ENCODE measurements around the gene PILRB.
"Not testable (repeated sequence)": the region's sequence is repeated elsewhere in the genome, so short reads cannot be mapped to it uniquely, and the experiment has no call there.

PILRB gene

DNA sequence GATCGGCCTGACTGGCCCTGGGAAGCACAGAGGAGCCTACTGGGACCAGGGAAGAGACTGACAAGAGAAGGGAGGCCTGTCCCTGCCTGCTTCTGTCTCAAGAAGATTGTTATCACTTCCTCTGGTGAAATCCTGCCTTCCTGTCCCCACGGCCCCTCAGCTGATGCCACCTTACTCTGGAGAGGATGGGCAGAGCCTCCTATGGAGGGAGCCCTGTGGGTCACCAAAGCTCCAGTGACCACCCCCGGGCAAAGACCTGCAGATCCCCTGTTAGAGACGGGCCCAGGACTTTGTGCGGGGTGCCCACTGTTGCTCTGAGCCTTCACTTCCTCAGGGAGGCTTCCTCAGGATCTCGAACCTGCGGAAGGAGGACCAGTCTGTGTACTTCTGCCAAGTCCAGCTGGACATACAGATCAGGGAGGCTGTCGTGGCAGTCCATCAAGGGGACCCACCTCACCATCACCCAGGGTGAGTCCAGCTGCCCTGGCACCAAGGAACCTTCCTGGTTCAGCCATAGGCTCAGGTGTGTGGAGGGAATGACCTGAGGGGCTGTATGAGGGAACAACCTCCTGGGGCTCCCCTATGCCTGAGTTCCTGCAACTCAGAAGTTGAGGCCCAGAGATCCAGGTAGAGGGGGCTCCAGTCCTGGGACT lies 1.4 kb upstream of the PILRB start:
- DNase-seq (ENCODE audit: low spot score) = no peak

DNA sequence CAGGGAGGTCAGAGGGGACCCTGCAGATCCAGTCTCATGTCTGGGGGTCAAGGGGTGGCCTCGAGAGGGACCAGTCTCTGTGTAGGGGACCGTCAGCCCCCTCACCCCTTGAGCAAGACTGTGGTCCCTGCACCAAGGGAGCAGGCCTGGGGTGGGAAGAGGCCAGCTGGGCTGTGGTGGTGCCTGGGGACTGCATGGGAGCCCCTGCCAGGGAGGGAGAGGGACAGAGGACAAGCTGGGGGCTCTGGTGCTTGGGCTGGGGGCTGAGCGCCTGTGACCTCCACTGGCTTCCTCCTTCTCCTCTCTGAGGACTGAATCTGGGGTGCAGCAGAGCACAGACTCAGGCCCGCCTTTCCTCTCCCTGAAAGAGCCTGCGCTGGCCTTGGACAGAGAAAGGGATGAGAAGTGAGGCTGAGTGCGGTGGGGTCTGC lies 771 bp upstream of the PILRB start:
- no peak for DNase-seq (ENCODE audit: low spot score)

DNA sequence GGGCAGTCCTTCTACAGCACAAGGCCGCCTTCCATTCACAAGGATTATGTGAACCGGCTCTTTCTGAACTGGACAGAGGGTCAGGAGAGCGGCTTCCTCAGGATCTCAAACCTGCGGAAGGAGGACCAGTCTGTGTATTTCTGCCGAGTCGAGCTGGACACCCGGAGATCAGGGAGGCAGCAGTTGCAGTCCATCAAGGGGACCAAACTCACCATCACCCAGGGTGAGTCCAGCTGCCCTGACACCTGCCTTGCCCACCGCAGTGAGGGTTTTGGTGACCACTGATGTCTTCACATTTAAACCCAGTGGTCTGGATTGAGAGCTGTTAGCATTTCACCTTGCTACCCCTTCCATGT lies 918 bp downstream of the PILRB start:
- no peak for DNase-seq (ENCODE audit: low spot score)

DNA sequence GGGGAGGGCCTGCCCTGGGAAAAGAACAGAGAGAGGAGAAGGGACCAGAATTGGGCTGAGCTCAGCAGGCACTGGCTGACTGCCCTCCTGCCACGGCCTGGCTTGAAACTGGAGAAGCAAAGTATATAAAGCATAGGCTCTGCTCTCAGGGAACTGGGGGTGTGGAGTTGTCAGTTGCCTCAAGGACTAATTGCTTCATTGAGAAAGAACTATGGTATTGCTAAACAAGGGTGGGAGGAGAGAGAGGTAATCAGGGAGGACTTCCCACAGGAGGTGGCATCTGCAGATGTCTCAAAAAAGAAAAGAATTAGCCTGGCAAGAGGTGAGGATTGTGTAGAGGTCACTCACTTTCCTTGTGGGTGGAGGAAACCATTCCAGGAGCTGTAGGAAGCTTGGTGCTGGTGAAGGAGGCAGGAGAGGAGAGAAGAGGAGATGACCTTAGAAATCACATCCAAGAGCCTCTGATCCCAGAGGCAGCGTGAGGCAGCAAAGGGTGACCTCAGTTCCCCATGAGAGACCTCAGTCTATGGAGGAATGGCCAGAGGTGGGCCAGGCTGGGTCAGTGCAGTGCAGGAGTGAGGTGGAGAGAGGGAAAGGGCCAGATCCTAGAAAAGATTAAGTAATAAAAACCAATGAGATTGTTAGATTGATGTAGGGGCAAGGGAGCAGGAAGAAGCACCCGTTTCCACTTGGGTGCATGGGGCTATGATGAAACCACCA lies 2.4 kb downstream of the PILRB start:
- no peak for DNase-seq (ENCODE audit: low spot score)

DNA sequence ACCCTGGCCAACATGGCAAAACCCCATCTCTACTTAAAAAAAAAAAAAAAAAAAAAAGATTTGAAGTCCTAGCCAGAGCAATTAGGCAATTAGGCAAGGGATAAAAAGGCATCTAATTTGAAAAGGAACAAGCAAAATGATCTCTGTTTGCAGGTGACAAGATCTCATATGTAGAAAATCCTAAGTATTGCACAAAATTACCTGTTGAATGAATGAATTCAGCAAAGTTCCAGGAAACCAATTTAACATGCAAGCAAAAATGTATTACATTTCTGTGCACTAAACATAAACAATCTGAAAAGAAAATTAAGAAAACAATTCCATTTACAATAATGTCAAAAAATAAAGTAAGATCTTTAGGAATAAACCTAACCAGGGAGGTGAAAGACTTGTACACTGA lies 5.2 kb downstream of the PILRB start:
- no peak for DNase-seq (ENCODE audit: low spot score)

DNA sequence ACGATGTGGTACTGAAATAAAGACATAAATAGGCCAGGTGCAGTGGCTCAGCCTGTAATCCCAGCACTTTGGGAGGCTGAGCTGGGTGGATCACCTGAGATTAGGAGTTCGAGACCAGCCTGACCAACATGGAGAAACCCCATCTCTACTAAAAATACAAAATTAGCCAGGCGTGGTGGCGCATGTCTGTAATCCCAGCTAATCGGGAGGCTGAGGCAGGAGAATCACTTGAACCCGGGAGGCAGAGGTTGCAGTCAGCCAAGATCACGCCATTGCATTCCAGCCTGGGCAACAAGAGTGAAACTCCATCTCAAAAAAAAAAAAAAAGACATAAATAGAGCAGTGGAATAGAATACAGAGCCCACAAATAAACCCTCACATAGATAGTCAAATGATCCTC lies 5.9 kb downstream of the PILRB start:
- not testable (repeated sequence) for DNase-seq (ENCODE audit: low spot score)

DNA sequence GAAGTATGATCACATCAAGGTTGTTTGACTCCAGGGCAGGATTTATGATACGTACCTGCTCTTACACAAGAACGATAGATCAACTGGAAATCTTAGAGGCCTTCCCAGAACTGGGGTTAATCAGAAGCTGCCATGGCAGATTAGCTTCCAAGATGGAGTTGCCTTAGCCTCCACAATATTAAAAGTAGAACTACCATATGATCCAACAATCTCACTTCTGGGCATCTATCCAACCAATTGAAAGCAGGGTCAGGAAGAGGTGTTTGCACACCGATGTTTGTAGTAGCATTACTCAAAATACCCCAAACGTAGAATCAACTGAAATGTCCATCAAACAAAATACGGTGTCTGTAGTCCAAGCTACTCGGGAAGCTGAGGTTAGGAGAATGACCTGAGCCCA lies 6.6 kb downstream of the PILRB start:
- no peak for DNase-seq (ENCODE audit: low spot score)

DNA sequence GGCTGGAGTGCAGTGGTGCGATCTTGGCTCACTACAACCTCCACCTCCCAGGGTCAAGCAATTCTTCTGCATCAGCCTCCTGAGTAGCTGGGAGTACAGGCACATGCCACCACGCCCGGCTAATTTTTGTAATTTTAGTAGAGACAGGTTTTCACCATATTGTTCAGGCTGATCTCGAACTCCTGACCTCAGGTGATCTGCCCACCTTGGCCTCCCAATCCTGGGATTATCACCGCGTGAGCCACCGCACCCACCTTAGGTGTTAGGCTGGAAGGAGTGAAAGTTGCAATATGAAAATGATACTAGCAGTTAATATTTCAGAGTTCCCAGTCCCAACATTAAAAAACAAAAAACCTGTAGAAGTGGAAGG lies 8.1 kb downstream of the PILRB start:
- DNase-seq (ENCODE audit: low spot score) = not testable (repeated sequence)

DNA sequence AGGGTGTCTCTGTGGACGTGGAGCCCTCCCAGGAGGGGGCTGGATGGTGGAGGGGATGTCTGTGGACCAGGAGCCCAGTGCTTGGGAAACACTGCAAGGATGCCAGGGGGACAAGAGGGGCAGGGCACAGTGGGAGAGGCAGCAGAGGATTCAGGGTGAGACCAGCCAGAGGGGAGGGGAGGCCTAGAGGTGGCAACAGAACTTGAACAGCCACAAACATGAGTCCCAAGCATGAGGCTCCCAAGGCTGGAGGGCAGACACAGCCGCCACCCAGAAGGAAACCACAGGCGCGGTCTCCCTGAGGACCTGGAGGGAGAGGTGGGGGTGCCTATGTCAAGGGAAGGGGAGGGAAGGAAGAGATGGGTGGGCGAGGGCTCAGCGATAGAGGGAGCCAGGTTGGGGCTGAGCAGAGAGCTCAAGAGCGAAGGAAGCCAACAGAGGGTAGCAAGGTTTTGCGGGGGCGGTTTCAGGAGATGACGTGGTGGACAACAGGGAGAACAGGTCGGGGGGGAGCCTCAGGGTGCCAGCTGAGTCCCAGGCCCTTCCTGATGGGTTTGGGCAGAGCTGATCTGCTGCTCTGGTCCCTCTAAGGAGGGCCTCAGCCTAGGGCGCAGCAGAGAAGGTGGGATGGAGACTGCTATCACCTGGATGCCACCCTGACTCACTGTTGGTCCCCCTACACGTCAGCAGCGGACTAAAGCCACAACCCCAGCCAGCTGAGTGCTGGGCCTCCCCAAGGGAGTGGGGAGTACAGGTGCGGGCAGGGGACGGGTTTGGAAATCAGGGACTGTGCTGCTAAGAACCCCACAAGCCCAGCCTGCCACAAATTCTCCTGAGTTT lies 8.7 kb downstream of the PILRB start:
- DNase-seq (ENCODE audit: low spot score) = no peak

DNA sequence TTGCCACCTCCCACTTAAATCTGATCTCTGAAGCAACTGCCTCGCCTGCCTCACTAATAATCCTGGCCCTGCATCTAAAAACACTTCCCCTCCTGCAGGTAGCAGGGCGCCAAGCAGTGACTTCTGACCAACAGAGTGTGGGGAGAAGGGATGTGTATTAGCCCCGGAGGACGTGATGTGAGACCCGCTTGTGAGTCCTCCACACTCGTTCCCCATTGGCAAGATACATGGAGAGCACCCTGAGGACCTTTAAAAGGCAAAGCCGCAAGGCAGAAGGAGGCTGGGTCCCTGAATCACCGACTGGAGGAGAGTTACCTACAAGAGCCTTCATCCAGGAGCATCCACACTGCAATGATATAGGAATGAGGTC lies 9.3 kb downstream of the PILRB start:
- no peak for DNase-seq (ENCODE audit: low spot score)

DNA sequence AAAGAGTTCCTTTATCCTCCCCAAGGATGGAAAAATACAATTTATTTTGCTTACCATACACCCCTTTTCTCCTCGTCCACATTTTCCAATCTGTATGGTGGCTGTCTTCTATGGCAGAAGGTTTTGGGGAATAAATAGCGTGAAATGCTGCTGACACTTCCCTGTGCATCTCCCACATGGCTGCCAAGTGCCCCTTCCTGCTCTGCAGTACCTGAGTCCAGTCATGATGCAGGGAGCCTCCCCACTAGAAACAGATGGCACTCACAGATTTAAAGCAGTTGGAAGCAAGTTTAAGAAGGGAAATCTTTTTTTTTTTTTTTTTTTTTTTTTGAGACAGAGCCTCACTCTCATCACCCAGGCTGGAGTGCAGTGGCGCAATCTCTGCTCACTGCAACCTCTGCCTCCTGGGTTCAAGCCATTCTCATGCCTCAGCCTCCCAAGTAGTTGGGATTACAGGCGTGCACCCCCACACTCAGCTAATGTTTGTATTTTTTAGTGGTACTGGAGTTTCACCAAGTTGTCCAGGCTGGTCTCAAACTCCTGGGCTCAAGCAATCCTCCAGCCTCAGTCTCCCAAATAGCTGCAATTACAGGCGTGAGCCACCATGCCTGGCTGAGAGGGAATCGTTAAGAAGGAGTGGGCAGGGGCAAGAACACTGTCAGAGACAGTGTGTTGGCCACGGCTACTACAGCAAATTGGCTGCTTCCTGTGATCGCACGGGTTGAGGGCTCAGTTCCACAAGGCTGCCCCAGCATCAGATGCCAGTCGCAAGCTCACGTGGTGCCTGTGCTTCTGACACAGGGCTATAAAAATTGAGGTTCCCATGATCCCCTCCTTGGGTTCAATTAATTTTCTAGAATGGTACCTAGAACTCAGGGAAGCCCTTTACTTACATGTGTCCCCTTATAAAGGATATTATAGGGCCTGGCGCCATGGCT lies 10.0 kb downstream of the PILRB start:
- DNase-seq (ENCODE audit: low spot score) = peak; percentile 29

DNA sequence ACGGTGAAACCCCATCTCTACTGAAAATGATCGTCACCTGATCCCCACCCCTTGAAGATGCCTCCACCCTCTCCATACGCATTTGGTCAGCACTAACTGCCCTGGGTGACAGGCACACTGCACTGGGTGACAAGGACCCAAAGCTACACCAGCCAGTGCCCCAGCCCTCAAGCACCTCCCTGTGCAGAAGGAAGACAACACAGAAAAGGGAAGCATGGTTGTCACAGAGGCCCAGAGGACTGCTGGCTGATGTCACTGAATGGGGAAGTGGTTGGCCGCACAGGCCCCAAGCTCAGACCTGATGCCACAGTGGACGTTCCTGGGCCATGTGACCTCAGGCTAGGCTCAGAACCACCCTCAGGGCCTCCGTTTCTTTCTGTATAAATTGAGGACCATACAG lies 11.2 kb downstream of the PILRB start:
- DNase-seq (ENCODE audit: low spot score) = peak; percentile 80

DNA sequence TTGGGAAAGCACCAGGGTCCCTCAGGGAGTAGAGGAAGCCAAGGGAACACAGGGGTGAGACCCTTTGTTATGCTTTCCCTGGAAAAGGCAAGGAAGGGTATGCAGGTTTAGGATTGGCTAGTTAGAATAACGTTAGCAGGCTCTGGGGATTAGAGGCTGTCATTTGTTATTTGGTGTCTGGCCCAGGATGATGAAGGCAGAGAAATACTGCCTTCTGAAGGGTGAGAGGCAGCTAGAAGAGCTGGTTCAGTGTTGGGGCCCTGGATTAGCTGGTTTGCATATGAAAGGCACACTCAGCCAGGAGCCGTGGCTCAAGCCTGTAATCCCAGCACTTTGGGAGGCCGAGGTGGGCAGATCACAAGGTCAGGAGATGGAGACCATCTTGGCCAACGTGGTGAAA lies 12.4 kb downstream of the PILRB start:
- DNase-seq (ENCODE audit: low spot score) = no peak

DNA sequence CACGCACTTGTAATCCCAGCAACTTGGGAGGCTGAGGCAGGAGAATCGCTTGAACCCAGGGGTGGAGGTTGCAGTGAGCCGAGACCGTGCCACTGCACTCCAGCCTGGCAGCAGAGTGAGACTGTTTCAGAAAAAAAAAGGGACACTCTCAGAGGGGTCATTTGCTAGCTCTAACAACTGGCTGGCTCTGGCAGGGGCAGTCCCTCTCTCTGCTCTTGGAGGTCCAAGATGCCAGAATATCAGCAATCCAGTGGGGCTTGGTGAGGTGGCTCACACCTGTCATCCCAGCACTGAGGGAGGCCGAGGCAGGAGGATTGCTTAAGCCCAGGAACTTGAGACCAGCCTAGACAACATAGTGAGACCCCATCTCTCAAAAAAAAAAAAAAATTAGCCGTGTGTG lies 12.8 kb downstream of the PILRB start:
- DNase-seq (ENCODE audit: low spot score) = no peak

DNA sequence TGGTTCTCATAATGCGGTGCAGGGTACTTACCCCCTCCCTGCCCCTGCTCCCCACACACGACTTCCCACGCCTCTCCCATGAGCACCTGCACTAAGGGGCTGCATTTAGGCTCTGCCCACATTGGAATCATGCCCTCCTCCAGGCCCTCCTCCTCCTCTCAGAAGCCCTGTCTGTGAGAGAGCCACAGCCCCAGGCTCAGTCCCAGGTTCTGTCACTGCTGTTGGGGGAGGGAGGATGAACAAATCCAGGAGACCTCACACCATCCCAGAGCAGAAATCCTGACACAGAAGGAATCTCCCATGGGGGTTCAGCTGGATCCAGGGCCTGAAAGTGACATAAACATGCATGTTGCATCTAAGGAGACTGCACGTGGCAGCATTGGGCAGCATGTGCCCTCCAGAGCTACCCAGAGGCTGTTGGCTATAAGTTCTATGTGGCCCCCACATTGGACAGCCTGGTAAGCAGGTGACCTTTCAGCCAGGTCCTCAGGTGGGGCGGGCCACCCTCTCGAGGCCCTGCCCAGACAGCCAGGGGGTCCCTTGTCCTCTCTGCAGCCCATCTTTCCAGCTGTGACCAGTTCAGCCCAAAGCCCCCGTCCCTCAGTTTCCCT lies 13.7 kb downstream of the PILRB start:
- no peak for DNase-seq (ENCODE audit: low spot score)

DNA sequence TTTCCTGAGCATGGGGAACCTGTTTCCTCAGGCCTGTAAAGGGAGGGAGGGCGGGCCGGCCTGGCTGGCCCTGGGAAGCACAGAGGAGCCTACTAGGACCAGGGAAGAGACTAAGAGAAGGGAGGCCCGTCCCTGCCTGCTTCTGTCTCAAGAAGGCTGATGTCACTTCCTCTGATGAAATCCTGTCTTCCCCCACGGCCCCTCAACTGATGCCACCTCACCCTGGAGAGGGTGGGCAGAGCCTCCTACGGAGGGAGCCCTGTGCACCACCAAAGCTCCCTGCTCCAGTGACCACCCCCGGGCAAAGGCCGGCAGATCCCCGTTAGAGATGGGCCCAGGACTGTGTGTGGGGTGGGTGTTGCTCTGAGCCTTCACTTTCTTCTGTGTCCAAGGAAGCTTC lies 14.3 kb downstream of the PILRB start:
- peak; percentile 35 for DNase-seq (ENCODE audit: low spot score)

DNA sequence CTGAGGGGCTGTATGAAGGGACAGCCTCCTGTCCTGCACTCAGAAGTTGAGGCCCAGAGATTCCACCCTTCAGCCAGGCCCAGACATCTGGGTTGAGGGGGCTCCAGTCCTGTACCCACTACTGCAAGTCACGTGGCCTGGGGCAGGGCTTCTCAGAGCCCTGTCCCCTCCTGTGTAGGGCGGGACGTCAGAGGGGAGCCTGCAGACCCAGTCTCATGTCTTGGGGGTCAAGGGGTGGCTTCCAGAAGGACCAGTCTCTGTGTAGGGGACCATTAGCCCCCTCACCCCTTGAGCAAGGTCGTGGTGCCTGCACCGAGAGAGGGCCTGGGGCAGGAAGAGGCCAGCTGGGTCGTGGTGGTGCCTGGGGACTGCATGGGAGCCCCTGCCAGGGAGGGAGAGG lies 14.8 kb downstream of the PILRB start:
- no peak for DNase-seq (ENCODE audit: low spot score)

DNA sequence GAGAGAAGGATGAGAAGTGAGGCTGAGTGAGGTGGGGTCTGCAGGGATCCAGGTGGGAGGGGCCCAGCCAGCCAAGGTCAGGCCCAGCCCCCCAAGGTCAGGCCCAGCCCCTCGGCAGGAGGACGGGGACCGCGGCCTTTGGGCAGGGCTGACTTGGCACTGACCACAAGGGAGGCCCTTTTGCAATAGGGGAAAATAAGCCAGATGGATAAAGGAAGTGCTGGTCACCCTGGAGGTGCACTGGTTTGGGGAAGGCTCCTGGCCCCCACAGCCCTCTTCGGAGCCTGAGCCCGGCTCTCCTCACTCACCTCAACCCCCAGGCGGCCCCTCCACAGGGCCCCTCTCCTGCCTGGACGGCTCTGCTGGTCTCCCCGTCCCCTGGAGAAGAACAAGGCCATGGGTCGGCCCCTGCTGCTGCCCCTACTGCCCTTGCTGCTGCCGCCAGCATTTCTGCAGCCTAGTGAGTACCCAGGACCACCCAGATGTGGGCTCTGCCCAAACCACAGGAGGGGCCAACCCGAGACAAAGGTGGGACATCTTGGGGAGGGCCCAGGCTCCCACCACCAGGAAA lies 15.4 kb downstream of the PILRB start, which contains the start of gene PILRA:
TSS of gene PILRA (plus strand) at position 227 of the 571 bp plus-strand sequence. CDS start at position 397, 170 bp downstream.
- DNase-seq (ENCODE audit: low spot score) = peak; percentile 37

DNA sequence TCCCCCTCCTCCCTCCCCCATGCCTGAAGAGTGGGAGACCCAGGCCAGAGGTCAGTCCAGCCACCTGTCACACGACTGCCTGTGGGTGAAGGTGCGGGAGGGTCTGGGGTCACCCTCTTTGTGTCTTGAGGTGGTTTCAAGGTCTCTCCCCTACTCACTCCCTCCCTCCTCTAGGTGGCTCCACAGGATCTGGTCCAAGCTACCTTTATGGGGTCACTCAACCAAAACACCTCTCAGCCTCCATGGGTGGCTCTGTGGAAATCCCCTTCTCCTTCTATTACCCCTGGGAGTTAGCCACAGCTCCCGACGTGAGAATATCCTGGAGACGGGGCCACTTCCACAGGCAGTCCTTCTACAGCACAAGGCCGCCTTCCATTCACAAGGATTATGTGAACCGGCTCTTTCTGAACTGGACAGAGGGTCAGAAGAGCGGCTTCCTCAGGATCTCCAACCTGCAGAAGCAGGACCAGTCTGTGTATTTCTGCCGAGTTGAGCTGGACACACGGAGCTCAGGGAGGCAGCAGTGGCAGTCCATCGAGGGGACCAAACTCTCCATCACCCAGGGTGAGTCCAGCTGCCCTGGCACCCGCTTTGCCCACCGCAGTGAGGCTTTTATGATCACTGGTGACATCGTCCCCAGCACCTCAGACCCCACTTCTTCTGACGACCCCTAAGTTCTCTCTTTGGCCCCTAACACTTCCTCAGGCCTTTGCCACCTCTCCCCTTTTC lies 16.1 kb downstream of the PILRB start:
- peak; percentile 20 for DNase-seq (ENCODE audit: low spot score)

DNA sequence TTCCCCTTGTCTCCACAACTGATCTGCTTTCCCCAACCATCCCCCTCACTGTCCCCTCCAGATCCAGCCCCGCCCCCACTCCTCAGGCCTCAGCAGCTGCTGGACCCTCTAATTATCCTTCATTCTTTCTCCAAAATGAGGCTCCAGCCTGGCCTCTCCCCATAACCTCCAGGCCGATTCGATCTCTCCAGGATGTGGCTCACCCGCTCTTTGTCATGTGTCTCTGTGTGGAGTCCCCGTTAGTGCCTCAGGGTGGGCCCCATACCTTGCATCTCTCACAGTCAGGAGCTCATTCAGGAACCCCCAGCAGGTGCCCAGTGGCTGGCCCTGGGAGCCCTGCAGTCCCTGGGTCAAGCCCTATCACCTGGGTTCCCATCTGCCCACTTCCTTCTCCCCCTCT lies 16.7 kb downstream of the PILRB start:
- DNase-seq (ENCODE audit: low spot score) = no peak

Data from pons (tissue), 1 donor.